K562 (cell line): ENCODE data around the gene ZRANB1.

Experiments used
- CBFB ChIP-seq: sonication (generic); formaldehyde crosslinking; IDR thresholded peaks from 2 replicates; pipeline ENCODE4 v1.4.0; 2020; ENCODE audit warnings: mild to moderate bottlenecking, missing genetic modification reagents
- CC2D1A ChIP-seq: fragments of 450-650 bp; IDR thresholded peaks from 2 replicates; pipeline ENCODE4 v1.6.1; 2017; ENCODE audit warnings: mild to moderate bottlenecking
- CTCF ChIP-seq, 3 experiments: IDR thresholded peaks in 2 of 3; conservative IDR thresholded peaks in 1 of 3; 2 replicates each; pipeline ENCODE4 v1.5.1; 2011 to 2012; ENCODE audit warnings: low read length in 3 of 3, mild to moderate bottlenecking in 3 of 3, control low read depth in 2 of 3, improper control_type of control experiment in 1 of 3, inconsistent platforms in 1 of 3, low read depth in 1 of 3, mixed read lengths in 1 of 3, moderate library complexity in 1 of 3; ENCODE audit not compliant: insufficient read depth in 2 of 3
- HNRNPUL1 ChIP-seq: fragments of 200-400 bp; formaldehyde crosslinking; IDR thresholded peaks from 2 replicates; pipeline ENCODE4 v1.6.1; 2017; ENCODE audit warnings: low read length
- RBM34 ChIP-seq: fragments of 200-400 bp; formaldehyde crosslinking; IDR thresholded peaks from 2 replicates; pipeline ENCODE4 v1.6.1; 2018; ENCODE audit warnings: low read length, borderline replicate concordance; ENCODE audit not compliant: insufficient read depth
- TBL1XR1 ChIP-seq, 2 experiments: IDR thresholded peaks; 2 replicates each; pipeline ENCODE4 v1.6.1; 2012; ENCODE audit warnings: improper control_type of control experiment in 2 of 2, low read length in 2 of 2, mild to moderate bottlenecking in 1 of 2
- TCFL5 ChIP-seq: fragments of 250-450 bp; sonication (Bioruptor Pico); conservative IDR thresholded peaks from 2 replicates; pipeline ENCODE4 v1.6.1; 2021; ENCODE audit warnings: mild to moderate bottlenecking, moderate library complexity, matching md5 sums
- ZBTB2 ChIP-seq: fragments of 450-650 bp; IDR thresholded peaks from 2 replicates; pipeline ENCODE4 v1.6.1; 2016; ENCODE audit warnings: antibody characterized with exemption
- ZFP36 ChIP-seq: fragments of 150-350 bp; IDR thresholded peaks from 2 replicates; pipeline ENCODE4 v1.6.1; 2018; ENCODE audit warnings: low read length, low read depth; ENCODE audit not compliant: partially characterized antibody
- ZMIZ1 ChIP-seq, 2 experiments: fragments of 150-350 bp in 1 of 2; IDR thresholded peaks; 2 replicates each; pipeline ENCODE4 v1.6.1; 2012 to 2016; ENCODE audit warnings: low read depth in 2 of 2, low read length in 2 of 2, mild to moderate bottlenecking in 1 of 2, moderate library complexity in 1 of 2
- ZZZ3 ChIP-seq: fragments of 450-650 bp; IDR thresholded peaks from 2 replicates; pipeline ENCODE4 v1.6.1; 2016; ENCODE audit warnings: antibody characterized with exemption, mild to moderate bottlenecking, moderate library complexity

GRCh38 chr10:125023862-125024496 lies 82.1 kb downstream of the ZRANB1 start:
- TF ChIP-seq ZZZ3 (no peak), CTCF (IDR thresholded peaks at IDR 0.05 in 2 of 3, conservative IDR thresholded peaks at IDR 0.05 in 1 of 3; ENCODE audit: insufficient read depth in 2 of 3, low read depth in 1 of 3, low read length in 3 of 3) (no peak), ZFP36 (no peak), TCFL5 (CRISPR knock-in tag) (no peak), ZMIZ1 (IDR thresholded peaks at IDR 0.05; ENCODE audit: low read depth in 2 of 2, low read length in 2 of 2) (no peak), TBL1XR1 (IDR thresholded peaks at IDR 0.05; ENCODE audit: low read length in 2 of 2) (no peak), ZBTB2 (no peak), HNRNPUL1 (no peak), CBFB (CRISPR knock-in tag) (no peak), RBM34 (no peak), CC2D1A (no peak)
